HG03095 (cell line): ENCODE measurements around the gene PRIM1.
"Not testable (repeated sequence)": the region's sequence is repeated elsewhere in the genome, so short reads cannot be mapped to it uniquely, and the experiment has no call there.

Source experiments
- ATAC-seq: cut with Tn5 transposase; IDR thresholded peaks from one replicate; pipeline ENCODE4 v1.9.1; 2021; ENCODE audit warnings: moderate library complexity; ENCODE audit not compliant: unreplicated experiment

Gene PRIM1

DNA sequence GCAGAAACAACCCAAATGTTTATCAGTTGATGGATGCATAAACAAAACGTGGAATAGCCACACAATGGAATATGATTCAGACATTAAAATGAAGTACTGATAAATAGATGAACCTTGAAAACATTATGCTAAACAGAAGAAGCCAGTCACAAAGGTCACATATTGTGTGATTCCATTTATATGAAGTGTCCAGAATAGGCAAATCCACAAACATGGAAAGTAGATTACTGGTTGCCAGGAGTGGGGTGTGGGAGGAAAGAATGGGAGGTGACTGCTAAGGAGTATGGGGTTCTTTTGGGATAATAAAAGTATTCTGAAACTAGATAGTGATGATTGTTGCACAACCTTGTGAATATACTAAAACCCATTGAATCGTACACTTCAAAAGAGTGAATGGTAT, 9.7 kb upstream of the PRIM1 start:
- ATAC-seq = no peak

- ATAC-seq = no peak
These were observed 8.3 kb upstream of the PRIM1 start for GRCh38 chr12:56760460-56760859.

- ATAC-seq = no peak
These were observed 7.3 kb upstream of the PRIM1 start for GRCh38 chr12:56759263-56759908.

DNA sequence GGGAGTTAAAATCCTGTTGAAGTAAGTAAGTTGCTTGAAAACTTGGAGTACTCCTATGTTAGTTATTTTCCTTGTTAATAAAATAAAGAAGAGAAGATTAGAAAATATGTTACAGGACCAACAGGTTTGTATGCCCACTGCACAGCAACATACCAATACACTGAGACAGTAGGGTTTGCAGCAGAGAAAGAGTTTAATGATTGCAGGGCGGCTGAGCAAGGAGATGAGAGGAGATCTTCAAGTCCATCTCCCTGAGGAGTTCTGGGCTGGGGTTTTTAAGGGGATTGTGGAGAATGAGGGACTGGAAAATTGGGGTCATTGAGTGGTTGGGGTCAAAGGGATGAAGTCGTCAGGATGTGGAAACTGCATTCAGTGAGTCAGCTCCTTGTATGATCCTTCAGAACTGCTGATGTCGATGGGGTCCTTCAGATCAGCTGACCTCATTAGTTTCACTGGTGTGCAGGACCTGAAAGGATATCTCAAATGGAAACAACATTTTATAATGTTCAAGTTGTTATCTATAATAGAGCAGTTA, 6.7 kb upstream of the PRIM1 start:
- ATAC-seq = no peak

- ATAC-seq = not testable (repeated sequence)
These were observed 5.8 kb upstream of the PRIM1 start for GRCh38 chr12:56757971-56758370.

DNA sequence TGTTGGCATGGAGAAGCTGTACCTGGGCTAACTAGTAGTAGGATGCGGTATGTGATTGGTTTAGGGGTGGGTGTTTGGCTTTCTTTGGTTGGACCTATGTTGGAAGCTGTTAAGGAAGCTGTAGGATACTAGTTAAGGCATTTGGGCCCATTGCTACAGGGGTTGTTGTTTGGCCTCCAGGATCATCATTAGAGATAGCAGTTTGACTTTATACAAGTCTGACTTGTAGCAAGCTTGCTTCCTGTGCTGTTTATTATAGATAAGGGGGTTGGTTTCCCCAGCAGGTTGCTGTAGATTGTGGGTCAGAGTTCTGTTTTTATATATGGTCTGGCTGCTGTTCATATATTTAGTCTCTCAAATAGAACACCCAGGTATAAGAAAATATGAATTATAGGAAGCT, 1.4 kb upstream of the PRIM1 start:
- no peak for ATAC-seq

GRCh38 chr12:56750596-56750995, 1.5 kb downstream of the PRIM1 start:
- not testable (repeated sequence) for ATAC-seq

DNA sequence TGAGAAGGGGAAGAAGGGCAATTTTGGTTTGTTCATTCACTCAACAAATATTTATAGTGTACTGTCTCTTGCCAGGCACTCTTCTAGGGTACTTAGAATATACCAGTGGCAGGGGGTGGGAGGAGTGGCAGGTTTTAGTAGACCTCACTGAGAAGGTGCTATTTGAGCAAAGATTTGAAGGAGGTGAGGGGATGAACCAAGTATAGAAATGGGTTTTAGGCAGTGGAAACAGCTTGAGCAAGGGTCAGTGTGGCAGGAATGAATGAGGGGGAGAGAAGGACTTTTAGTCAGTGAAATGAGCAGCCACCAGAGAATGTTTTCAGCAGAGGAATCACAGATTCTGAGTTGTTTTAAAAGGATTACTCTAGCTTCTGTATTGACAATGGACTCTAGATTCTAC, 2.3 kb downstream of the PRIM1 start:
- no peak for ATAC-seq

DNA sequence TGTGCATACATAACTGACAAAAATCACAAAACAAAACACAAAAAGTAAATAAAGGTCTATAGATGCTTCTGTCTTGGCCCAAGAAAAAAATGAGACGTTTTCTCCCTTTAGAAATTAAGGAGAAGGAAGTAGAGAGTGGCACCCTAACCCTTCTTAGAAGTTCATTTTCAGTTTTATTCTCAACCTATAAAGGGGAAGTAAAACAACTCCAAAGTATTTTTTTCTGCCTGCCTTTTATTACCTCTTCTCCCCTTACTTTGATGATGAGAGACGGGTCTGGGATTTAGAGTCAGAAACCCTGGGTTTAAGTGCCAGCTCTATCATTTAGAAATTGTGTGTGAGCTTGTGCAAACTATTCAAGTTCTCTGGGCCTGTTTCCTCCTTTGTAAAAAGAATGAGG, 2.8 kb downstream of the PRIM1 start:
- no peak for ATAC-seq

DNA sequence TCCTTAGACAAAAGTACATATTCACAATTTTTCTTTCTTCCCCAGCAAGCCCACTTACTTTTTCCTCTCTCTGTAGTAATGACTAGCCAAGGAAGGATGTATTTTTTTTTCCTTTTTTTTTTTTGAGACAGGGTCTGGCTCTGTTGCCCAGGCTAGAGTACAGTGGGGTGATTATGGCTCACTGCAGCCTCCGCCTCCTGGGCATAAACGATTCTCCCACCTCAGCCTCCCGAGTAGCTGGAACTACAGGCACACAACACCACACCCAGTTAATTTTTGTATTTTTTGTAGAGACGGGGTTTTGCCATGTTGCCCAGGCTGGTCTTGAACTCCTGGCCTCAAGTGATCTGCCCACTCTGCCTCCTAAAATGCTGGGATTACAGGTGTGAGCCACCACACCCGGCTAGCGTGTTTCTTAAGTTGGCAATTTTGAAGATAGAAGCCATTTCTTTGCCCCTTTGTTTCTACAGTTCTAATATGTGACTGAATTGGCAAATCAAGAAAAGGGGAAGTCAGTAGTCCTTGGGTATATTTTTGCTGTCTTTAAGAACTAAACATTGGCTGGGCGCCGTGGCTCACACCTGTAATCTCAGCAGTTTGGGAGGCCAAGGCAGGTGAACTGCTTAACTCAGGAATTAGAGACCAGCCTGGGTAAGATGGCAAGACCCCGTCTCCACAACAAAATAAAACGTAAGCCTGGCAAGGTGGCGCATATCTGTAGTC, 23.8 kb downstream of the PRIM1 start:
- no peak for ATAC-seq

DNA sequence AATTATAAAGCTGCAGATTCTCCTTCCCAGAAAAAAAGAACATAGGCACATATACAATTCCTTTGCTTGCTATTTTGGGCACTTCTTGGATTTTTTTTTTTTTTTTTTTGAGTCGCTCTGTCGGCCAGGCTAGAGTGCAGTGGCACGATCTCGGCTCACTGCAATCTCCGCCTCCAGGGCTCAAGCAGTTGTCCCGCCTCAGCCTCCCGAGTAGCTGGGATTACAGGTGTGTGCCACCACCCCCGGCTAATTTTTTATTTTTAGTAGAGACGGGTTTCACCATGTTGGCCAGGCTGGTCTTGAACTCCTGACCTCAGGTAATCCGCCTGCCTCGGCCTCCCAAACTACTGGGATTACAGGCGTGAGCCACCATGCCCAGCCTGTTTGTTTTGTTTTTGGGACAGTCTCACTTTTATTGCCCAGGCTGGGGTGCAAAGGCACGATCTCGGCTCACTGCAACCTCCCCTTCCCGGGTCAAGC, 25.9 kb downstream of the PRIM1 start:
- ATAC-seq = not testable (repeated sequence)

- no peak for ATAC-seq
These were observed 26.4 kb downstream of the PRIM1 start for GRCh38 chr12:56725723-56726102.

DNA sequence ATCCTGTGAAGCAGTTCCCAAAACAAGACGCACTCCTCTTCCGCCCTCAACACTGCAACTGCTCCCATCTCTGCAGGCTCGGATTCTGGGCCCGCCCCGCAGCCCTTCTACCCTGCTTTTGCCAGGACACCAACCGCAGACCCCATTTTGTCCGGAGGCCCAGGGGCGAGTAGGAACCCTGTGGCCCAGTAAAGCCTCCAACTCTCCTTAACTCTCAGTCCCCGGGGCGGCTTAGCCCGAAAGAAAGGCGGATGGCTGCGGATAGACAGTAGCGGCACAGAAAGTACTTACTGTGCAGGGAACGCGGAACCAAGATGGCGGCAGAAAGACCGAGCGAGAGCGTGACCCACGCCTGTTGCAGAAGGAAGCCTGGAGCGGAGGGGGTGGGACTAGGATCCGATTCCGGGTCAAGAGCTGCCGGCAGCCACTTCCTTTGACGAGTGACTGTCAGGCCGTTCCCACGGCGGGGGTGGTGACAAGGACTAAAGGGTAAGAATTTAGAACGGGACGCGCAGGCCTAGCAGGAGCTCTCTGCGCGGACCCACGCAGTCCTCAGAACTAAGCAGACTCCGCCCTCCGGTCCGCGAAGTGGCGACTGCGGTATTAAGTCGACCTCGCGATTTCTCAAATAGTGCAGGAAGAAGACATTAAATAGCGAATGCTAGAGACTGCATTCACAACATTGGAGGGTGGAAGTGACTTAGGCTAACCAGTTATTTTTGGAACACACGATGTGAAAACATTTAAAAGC, 27.0 kb downstream of the PRIM1 start, which contains the start of gene NACA:
Gene NACA, minus strand, starts transcription at position 328 of the 751 bp plus-strand sequence. CDS start 778 bp downstream, outside the sequence.
- ATAC-seq = peak; percentile 91

GRCh38 chr12:56724701-56724971, 27.5 kb downstream of the PRIM1 start:
- no peak for ATAC-seq

DNA sequence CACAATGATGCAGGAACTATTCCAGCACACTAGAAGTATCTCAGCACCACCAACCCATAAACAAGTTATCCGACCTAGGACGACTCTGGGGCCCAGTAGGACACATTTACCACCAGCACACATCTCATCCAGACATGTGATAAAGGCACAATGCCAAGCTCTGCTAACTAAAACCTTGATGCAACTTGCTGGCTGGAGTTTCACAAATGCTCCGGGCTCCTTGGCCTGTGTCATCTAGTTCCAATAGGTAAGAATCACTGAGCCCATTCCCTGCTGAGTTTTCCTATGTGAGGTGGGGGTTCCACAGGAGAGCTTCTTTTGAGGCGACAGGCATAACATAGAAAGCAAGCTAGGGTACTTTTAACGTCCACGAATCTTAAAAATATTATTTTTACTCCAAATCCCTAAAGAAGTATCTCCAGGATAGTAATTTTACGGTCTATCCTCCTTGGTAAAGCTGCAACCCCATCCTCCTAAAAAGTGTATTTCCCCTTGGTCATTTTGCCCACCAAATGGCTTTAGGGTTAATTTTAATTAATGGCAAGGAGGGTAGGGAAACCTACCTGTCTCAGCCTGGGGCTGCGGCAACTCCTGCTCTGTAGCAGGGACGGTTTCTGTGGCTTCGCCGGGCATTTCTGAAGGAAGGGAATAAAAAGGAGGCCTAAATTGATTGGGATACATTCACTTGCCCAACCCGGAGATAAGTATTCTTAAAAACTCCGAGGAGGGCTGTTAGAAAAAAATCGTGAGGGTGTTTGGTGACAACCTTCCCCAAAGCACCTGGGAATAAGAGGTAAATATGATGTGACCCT, 28.0 kb downstream of the PRIM1 start:
- ATAC-seq = no peak

DNA sequence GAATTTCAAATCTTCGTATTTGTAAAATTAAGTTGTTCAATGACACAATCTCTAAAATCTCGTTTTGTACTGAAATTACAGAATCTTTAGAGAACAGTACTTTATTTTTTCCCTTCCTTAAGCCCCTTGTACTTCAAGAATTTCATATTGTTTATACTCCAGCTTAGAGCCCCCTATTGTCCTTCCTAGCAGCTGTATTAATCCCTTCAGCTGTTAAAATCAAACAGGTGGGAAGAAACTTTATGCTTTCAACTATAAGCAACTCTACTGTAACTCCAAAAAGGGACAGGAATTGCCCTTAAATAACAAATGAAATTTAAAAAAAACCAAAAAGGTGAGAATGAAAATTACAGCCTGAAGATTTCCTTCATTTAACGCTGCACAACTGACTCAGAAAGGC, 28.8 kb downstream of the PRIM1 start:
- no peak for ATAC-seq

- no peak for ATAC-seq
These were observed 29.3 kb downstream of the PRIM1 start for GRCh38 chr12:56722832-56723231.

DNA sequence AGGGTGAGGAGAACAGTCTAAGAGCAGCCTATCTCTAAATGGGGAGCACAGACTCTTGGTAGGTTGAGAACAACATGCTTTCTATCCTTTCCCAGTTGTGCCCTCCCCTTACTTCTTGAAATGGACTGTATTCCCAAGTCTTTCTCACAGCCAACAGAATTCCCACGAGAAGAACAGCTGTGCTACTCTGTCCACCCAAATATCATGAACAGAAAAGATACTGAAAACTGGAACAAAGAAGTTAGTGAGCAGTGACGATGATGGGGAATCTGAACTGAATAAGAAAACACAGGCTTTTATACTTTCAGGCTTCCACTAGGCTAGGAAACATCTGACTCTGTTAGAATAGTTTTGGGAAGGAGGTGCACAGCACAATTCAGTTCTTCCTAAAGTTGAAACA, 30.4 kb downstream of the PRIM1 start:
- ATAC-seq = no peak

DNA sequence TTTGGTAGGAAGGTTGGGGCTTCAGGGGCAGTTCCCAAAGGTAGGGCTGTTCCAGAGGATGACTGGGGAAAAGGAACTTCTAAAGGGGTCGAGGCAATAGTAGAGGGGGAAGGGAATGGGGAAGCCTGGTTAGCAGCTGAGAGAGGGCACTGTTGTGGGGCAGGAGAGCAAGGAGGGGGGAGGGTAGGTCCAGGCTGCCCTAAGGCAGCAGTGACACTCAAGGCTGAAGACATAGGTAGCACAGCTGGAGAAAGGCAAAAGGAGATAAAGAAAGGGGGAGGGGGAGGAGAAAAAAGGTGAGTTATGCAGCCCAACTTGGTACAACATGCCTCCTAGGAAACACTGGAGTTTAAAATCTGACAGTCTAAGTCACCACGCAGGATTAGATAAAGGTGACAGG, 30.9 kb downstream of the PRIM1 start:
- no peak for ATAC-seq

GRCh38 chr12:56720731-56721151, 31.4 kb downstream of the PRIM1 start:
- no peak for ATAC-seq

DNA sequence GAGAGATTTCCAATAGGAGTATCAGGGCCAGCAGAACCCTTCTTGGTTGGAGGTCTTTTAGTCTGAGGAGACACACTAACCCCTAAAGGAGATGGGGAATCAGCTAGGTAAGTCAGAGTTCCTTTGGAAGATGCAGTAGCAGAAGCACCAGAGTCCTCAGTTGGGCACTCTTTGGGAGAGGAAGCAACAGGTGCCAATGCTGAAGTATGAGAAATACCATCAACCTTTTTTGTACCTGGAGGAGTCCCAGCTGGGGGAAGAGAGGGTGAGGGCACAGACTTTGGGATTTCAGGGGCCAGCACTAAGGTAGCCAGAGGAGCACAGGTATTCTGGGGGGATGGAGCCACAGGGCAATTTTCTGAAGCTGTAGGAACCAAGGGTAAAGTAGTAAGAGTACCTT, 33.1 kb downstream of the PRIM1 start:
- no peak for ATAC-seq
